Fibroblast of lung (primary cell): ENCODE measurements around the gene SULF2.

Experiments used
- EZH2 ChIP-seq: IDR thresholded peaks from 2 replicates; pipeline ENCODE4 v1.5.1; 2012; ENCODE audit warnings: low read length, control low read depth, mild to moderate bottlenecking; ENCODE audit errors: missing control alignments
- TF ChIP-seq, protein P1 (sequence below), 2 donors: IDR thresholded peaks in 1 of 2; conservative IDR thresholded peaks in 1 of 2; 1 replicate in 1 of 2; 2 replicates in 1 of 2; pipeline ENCODE4 v1.5.1; 2011 to 2012; ENCODE audit warnings: low read length in 2 of 2, control low read depth in 1 of 2, inconsistent platforms in 1 of 2, low read depth in 1 of 2, mild to moderate bottlenecking in 1 of 2

DNA sequence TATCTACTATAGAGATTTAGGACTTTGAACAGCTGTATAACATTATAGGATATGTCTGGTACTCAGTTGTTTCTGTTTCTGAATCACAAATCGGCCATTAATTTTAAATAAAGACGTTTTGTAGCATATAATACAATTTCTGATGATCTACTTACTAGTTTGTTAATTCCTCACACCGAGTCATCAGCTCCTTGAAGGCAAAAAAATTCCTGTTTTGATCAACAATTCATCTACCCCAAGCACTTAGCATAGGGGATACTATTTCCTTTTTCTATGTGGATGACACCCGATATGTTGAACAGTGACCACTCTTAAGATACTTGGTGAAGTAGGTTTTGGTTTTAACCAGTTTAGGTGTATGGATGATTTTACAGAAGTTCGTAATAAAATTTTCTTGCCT lies 176.3 kb downstream of the SULF2 start:
- TF ChIP-seq, protein P1, sequence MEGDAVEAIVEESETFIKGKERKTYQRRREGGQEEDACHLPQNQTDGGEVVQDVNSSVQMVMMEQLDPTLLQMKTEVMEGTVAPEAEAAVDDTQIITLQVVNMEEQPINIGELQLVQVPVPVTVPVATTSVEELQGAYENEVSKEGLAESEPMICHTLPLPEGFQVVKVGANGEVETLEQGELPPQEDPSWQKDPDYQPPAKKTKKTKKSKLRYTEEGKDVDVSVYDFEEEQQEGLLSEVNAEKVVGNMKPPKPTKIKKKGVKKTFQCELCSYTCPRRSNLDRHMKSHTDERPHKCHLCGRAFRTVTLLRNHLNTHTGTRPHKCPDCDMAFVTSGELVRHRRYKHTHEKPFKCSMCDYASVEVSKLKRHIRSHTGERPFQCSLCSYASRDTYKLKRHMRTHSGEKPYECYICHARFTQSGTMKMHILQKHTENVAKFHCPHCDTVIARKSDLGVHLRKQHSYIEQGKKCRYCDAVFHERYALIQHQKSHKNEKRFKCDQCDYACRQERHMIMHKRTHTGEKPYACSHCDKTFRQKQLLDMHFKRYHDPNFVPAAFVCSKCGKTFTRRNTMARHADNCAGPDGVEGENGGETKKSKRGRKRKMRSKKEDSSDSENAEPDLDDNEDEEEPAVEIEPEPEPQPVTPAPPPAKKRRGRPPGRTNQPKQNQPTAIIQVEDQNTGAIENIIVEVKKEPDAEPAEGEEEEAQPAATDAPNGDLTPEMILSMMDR (conservative IDR thresholded peaks at IDR 0.05 in 1 of 2, IDR thresholded peaks at IDR 0.05 in 1 of 2; ENCODE audit: low read depth in 1 of 2, low read length in 2 of 2): no peak
- no peak for TF ChIP-seq EZH2
